MV-4-11 (cell line): ENCODE data around the gene ITPR3.

ENCODE experiments used
- DNase-seq: peaks from one replicate; lab custom pipeline; 2025; lab: John Stamatoyannopoulos, UW

Gene ITPR3

DNA sequence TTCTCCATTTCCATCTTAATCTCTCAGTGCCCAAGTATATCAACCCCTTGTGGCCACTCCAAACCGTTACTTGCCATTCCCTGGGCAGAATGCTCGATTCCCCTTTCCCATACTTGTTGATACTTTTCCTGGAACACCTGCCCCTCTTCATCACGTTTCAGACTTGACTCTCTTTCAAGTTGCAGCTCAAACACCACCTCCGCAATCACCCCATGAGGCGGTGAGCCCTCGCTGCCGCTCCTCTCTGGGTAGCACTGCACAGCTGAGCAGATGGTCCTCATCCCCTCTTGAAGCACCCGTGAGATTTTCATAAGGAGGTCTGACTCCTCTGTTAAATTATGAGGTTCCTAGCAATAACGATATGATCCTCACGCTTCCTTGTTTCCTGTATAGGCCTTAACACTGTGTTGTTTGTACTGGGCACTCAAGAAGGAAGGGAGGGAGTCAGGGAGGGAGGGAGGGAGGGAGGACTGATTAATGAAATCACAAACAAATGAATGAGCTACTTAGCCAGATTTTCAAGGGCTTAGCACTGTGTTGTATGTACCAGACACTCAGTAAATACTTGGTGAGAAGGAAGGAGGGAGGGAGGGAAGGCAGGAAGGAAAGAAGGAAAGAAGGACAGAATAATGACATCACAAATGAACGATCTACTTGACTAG lies 98.3 kb downstream of the ITPR3 start:
- DNase-seq: no peak

DNA sequence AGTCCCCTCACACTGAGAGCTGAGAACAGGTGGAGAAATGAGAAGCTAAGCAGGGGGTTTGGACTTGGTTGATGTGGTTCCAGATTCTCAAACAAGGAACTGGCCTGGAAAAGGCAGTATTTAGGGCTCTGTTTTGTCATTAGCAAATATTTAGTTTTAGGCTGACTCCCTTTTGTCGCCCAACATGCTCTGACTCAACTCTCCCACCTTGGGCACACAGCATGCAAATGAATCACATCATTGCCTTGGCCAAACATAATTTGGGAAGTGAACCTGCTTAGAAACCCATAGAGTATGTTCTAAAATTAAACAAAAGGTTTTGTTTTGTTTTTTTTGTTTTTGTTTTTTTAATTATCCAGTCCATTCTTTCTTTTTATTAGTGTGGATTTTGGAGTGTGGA lies 99.9 kb downstream of the ITPR3 start:
- DNase-seq: peak; percentile 10

DNA sequence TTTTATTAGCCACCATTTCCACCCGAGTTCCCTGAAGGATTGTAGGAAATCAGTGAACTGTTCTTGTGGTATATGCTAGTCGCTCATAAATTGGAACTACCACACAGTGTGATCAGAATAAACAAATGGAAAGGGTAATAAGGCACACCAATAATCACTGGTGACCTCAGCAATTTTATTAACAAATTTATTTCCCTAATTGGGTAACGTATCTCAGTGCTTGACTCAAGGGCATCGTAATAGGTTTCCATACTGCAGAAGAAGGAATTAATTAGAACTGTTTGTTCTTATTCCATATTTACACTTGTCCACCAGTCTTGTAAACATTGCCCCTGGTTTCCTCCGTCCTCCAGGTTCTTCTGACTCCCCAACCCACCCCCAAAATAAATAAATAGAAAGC lies 100.4 kb downstream of the ITPR3 start:
- no peak for DNase-seq

DNA sequence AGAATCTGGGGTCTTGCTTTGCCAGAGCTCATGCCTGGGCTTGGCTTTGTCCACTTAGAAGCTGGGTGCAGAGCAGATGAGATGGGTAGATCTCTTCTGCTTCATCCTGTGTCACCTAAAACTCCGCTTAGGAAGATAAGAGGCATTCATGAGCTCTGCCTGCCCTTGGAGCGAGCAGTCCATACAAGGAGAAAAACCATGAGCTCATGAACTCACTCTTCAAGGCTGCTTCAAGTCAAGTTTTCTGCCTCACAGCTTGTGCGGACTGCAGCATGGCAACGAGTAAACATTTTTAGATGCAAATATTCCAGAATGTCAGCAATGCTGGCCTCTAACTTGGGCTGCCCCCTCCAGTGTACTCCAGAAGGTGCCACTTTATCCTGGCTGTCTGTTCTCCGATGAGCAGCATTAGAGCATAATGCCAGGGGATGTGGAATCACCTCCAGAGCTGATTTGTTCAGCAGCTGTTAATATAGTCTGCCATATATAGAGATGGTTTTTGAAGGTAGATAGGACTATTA lies 101.0 kb downstream of the ITPR3 start:
- DNase-seq: no peak

DNA sequence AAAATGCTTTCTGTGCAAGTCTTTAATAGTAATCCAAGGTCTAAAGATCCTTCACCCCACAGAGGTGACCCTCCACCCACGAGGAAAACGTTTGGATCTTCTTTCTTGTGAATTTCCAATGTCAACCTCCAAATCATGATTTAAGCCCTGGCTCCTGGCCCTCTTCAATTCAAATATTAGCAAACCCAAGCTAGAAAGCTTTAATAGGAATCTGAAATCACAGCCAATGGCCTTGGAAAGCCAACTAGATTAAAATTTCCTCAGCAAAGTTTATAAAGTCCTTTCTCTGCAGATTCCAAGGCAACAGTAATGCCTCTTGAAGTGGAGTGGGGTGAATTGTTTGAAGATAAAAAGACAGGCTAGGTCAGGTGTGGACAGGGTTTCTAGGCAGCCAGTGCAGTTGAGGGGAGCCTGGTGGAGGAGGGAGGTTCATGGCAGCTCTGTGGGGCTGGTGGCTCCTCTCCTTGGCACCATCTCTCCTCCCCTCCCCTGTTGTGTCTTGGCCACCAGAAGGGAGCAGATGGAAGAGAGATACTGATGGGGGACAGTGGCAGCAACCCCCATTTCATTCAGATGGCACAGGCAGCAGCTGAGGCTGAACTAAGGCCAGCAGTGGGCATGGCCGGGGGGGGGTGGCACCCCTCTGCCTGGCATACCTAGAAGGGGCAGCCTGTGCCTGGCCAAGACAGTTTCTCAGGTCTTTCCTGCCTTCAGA lies 102.4 kb downstream of the ITPR3 start:
- DNase-seq: no peak

DNA sequence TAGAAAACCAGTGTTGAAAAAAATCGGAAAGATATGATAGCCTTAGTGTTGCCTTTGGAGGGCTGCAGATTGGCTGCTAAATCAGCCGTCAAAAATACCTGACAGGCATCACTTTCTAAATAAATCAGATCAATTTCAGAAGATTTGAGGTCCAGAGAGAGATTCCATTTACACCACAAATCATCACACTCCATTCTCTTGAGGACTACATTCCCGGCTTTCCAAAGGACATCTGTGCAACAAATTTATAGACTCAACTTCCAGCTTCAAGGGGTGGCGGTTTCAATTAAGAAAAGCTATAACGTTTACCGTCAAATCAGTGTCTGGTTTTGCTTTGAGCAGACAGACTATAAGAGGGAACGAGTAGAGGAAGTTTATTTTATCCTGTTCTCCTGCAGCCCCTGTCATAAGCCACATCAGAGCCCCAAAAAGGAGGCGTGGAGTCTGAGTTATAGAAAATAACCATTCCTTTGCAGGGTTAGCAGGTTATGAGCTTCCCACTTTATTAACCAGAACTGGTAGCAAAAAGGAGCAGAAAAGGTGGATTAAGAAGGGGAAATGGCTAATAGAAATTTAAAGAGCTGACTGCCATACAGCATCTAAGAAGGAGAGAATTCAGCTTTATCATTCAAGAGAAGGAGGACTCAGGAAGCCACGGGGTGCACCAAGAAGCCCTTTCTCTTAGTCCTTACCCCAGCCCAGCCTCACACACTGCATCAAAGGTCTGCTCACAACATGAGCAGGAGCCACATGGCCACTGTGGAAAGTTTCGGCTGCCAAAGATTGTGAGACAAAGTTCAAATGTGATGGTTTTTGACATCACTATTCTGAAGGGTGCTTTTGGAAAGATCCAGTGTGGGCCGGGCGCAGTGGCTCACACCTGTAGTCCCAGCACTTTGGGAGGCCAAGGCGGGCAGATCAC lies 103.2 kb downstream of the ITPR3 start:
- DNase-seq: no peak

DNA sequence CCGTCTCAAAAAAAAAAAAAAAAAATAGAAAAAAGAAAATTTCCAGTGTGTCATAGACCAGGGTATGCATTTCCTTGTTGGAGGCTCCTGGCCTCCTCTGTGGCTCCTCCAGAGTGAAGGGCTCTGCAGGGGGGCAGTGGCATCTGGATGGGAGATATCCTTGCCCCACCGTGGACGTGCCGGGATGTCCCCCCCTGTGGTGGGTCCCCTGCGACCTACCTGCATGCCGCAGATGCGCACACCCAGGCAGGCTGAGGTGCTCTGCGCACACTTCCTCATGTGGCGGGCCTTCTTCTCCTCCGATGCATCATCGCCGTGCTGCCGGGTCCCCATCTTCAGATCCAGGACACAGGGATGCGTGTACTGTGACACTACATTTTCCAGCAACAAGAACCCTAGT lies 104.1 kb downstream of the ITPR3 start:
- DNase-seq: no peak

DNA sequence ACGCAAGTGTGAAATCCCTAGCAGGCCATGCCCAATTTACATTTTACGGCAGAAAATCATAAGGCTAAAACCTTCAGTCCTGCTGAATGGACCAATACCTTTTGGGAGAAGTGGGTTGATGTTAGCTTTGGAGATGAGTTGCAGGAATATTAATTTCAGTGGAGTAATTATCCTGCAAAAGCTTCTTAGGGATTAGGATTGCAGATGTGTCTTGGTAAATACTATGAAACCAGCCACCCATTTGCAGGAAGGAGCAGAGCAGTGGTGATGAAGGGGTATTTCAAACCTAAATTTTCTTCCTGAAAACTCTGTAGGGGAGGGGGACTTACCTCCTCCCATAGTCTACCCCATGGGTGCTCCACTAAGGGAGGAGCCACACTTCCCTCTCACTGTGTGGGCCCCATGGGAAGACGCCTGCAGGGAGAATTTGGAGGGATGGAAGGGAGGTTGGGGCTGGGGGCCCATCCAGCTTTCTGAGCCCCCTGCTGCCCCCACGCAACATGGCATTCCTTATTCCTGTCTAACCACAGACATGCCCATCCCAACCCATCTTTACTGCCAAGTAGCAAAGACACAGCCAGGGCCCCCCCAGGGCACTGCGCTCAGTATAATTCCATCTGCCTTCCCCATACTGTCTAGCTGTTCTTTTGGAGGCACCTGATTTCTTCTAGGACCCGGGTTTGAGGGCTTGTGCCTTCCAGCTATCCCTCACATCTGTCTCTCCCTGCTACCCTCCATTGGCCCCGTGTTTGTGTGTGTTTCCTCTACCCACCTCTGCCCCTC lies 105.0 kb downstream of the ITPR3 start:
- no peak for DNase-seq

DNA sequence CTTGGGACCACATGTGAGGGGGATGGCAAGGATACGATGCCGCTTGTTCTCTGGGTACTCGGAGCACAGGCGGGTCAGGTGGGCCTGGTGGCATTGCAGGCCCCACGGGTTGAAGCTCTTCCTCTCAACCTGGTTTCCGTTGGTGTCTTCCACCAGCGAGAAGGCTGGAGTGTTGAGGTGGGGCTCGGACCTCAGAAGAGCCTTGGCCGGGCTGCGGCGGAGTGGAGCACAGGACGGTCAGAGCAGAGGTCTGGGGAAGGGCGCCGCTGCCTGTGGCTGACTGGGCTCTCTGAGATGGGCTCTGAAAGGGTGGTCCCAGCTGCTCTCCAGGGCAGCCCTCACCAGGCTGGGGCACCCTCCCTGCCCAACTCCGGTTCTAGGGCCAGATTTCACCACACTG lies 105.6 kb downstream of the ITPR3 start:
- no peak for DNase-seq

DNA sequence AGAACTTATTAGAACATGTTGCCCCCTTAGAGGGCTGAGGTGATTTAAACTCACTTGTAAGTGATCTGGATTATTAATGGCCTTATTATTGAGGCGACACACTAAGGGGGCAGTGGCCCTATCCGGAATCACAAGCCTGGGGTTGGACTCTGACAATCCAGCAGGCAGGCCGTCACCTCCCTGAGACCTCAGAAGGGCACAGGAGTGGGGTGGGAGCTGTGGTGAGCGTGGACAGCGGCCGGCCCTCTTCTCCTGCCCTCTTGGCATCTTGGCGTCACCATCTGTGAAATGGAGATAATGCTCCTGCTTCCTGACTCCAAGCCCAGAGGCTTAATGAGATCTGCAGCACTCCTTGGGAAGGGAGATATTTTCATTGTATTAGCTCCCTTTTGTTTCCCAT lies 106.0 kb downstream of the ITPR3 start:
- DNase-seq: no peak

DNA sequence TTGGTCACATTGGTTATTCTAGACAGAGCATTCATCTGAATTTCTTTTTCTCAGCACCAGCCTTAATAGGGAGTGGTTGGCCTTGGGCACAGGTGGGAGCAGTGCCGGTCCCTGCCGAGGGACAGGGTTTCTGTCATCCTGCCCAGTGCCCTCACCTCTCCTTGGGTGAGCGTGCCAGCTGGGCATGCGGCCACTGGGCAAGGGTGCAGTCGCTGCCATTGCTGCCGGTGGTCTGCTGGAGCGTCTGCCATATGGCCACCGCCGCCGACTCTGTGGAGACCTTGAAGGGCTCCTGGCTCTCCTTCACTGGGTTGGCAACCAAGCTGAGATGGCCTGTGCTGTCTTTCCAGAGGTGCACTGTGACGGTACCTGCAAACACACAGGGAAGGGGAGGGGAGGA lies 106.8 kb downstream of the ITPR3 start:
- DNase-seq: no peak

DNA sequence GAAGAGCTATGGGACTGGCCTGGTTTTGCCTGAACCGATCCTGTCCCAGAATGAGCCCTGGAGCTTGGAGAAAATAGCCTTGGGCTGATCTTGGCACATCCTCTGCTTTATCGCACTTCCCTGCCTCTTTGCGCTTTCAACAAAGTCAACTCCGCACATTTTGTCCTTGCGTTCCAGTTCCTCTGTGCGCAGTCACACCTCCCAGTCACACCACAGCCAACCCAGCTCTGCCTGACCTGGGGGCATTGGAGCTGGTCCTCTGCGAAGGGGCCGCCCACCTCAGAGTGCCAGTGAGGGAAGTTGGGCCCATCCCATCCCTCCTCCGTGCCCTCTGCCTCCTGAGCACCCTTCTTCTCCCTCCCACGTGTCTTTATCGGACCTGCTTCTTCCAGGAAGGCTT lies 107.3 kb downstream of the ITPR3 start:
- no peak for DNase-seq

DNA sequence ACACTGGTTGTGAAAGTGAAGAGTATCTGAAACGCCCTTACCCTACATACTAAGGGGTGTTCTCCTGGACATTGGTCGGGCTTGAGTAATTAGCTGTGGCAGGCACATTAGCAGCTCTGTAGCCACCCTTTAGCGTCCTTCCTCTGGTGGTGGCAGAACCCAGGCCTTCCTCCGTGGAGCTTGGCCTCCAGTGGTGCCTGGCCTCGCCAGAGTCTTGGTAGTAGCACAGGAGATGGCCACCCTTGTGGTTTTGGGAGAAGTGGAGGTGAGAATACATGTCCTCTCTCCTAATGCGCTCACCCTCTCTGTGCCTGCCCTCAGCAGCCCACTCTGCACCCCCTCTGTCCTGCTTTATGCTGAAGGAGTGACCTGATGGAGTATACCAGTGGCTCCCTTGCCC lies 107.9 kb downstream of the ITPR3 start:
- no peak for DNase-seq

DNA sequence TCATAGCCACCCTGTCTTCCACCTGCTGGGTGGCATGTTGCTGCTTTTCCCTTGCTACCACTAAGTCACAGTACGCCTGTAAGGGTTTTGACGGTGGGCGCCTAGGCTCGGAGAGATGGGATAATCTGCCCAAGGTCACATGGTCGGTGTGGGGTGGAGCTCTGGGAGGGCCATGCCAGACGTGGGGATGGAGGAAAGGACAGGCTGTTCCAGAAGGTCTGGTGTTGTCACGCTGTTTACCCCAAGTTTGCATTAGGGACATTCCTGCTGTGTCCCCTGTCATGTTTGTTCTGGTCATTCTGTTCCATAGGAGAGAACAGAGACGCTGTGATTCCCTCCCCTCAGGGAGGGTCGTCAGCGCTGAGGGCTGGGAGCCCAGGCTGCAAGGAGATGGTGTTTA lies 109.5 kb downstream of the ITPR3 start:
- no peak for DNase-seq

DNA sequence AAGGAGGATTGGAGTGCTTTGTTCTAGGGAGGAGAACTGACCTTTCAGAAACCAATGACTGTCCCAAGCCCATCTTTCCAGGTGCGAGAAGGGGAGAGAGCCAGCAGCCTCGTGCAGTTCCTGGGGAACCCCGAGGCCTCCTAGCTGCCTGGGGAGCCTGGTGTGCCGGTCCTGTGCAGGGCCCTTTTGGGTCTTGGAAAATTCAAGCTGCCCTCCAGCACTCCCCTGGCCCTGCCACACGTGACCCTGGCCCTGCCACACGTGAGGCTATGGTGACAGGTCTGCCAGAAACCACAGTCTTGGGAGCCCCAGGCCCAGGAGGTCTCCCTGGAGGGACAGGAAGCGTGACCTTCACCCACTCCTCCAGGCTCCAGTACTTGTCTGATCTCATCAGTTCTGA lies 109.9 kb downstream of the ITPR3 start:
- no peak for DNase-seq

DNA sequence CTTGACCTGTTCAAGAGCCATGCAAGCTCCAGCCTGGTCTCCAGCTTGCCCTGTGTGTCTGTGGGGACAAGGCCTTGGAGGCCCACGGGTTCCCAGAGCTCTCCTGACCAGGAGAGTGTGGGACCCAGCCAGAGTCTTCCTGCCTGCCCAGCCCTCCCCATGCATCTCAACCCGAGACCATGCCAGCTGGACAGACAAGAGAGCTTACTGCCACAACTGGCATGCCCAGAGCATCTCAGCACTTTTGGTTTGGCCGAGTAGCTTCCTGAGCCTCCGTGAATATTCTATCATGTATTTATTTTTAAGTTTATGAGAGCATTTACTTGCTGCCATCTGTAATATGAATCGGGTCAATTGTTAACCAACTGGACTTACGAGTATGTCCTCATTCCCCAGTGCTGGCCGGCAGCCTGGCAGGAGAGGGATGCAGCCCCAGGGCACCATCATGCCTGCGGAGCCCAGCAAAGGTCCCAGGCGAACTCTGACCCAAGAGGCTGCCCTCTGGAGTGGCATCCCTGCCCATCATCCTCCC lies 110.7 kb downstream of the ITPR3 start:
- DNase-seq: no peak

DNA sequence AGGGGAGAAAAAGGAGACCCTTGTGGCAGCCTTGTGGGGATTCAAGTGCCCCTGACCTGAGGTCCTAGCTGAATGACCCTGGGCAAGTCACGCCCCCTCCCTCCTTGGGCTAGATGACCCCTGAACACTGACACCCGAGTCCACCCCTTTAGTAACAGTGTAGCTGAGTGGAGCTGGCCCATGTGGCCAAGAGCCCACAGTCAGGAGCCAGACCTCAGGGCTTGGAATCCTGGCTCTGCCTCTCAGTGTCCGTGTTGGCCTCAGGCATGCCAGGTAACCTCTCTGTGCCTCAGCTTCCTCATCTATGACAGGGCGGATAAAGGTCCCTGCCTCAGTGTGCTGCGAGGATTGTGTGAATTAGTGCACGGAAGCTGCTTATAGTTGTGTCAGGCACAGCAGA lies 111.3 kb downstream of the ITPR3 start:
- no peak for DNase-seq

DNA sequence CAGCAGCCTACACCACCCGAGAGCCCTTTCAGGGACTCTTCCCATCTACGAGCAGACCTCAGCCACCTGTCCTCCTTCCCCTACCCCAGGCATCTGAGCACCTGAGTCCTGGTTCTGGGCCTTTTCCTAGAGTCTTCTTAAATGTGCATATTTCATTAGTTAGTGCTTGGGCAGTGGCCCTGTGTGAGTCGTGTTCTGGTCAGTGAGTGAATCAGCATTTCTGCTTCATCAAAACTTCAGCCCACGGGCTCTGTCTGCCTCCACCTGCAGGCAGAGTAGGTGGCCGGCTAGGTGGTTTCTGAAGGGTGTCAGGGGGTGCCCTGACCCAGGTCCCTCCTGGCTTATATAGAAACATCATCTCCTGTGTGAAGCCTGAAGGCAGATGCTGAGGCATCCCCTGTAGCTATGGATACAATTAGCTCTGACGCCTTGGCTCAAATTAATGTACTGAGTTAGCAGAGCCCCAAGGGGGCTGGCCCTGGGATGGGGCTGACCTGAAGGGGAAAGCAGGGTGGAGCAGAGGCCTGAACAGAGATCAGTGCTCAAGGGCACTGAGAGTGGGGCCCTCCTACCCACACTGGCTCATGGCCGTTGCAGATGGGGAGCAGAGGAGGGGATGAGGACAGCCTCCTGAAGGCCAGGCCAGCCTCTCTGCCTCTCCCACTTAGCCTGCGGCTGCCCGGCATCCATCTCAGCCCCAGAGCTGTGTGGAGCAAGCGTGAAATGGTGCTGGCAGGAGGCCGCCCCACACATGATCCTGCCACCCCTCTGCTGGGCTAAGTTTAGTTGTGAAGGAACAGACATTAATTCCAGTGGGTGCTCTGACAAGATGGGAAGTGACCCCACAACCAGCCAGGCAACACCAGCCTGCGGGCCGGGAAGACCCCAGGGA lies 111.9 kb downstream of the ITPR3 start:
- DNase-seq: no peak

DNA sequence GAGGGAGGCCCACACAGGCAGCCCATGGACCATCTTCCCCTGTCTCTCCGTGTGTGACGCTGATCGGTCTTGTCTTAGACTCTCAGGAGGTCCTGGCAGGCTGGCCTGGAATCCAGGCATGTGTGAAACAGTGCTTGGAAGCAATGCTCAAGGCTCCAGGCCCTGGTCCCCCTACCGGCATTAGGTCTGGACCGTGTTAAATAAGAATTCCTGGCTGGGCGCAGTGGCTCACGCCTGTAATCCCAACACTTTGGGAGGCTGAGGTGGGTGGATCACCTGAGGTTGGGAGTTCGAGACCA lies 112.5 kb downstream of the ITPR3 start:
- no peak for DNase-seq

DNA sequence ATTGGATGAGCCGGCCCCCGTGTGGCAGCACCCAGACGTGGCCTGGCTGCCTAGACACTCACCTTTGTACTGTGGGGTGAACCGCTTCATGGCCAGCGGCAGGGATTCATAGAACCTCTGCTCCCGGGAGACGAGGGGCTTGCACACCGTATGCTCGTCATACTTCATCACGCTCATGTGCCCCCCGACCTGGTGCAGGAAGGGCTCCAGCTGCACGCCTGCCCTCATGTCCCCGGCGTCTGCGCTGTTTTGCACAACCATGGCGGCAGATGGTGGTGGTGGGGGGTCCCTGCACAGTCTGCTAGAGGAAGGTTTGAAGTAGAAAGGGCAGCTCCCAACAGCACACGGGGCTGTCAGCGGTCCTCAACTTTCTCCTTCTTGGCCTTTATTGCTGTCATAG lies 114.1 kb downstream of the ITPR3 start:
- peak; percentile 8 for DNase-seq
